ENCODE results near the gene CDC73.

The CDC73 gene

DNA sequence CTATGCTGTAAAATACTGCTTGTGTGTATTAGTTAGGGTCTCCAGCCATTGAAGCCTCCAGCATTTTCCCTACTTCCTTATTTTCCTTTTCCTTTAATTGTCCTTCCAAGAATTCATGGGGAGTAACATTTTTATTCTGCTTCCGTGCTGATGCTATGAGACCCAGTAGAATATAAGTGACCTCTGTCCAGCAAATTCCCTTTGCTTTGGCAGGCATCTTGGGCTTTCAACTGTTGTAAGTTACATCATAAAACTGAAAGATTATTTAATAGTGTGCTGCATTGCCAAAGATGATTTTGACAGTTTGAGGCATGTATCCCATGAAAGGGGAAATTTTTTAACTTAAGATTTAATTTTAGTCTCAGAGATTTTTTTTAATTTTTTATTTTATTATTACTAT is 112.7 kb downstream of the CDC73 start:
- in situ Hi-C loops (cut with MboI; ENCODE audit: low pct_unique_long_range_greater_than_20kb, low sequenced_read_pairs, unreplicated experiment): no loop called here
- TF ChIP-seq, protein P1, sequence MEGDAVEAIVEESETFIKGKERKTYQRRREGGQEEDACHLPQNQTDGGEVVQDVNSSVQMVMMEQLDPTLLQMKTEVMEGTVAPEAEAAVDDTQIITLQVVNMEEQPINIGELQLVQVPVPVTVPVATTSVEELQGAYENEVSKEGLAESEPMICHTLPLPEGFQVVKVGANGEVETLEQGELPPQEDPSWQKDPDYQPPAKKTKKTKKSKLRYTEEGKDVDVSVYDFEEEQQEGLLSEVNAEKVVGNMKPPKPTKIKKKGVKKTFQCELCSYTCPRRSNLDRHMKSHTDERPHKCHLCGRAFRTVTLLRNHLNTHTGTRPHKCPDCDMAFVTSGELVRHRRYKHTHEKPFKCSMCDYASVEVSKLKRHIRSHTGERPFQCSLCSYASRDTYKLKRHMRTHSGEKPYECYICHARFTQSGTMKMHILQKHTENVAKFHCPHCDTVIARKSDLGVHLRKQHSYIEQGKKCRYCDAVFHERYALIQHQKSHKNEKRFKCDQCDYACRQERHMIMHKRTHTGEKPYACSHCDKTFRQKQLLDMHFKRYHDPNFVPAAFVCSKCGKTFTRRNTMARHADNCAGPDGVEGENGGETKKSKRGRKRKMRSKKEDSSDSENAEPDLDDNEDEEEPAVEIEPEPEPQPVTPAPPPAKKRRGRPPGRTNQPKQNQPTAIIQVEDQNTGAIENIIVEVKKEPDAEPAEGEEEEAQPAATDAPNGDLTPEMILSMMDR (IDR thresholded peaks at IDR 0.05; ENCODE audit: extremely low read depth, insufficient read depth, missing control alignments): no peak
- DNase-seq (ENCODE audit: low spot score): no peak

GRCh38 chr1:193237381-193237978 is 115.6 kb downstream of the CDC73 start:
- in situ Hi-C loops (cut with MboI; ENCODE audit: low pct_unique_long_range_greater_than_20kb, low sequenced_read_pairs, unreplicated experiment): no loop called here
- TF ChIP-seq, protein P1 (IDR thresholded peaks at IDR 0.05; ENCODE audit: extremely low read depth, insufficient read depth, missing control alignments): no peak
- no peak for DNase-seq (ENCODE audit: low spot score)

GRCh38 chr1:193240609-193241008 is 118.8 kb downstream of the CDC73 start:
- in situ Hi-C loops (cut with MboI; ENCODE audit: low pct_unique_long_range_greater_than_20kb, low sequenced_read_pairs, unreplicated experiment): no loop called here
- TF ChIP-seq, protein P1 (IDR thresholded peaks at IDR 0.05; ENCODE audit: extremely low read depth, insufficient read depth, missing control alignments): no peak
- no peak for DNase-seq (ENCODE audit: low spot score)

GRCh38 chr1:193241132-193241827 is 119.4 kb downstream of the CDC73 start:
- TF ChIP-seq, protein P1 (IDR thresholded peaks at IDR 0.05; ENCODE audit: extremely low read depth, insufficient read depth, missing control alignments): no peak
- in situ Hi-C loops (cut with MboI; ENCODE audit: low pct_unique_long_range_greater_than_20kb, low sequenced_read_pairs, unreplicated experiment): no loop called here
- no peak for DNase-seq (ENCODE audit: low spot score)

- in situ Hi-C loops (cut with MboI; ENCODE audit: low pct_unique_long_range_greater_than_20kb, low sequenced_read_pairs, unreplicated experiment): no loop called here
Observed at GRCh38 chr1:193242000-193242399, 120.2 kb downstream of the CDC73 start.

DNA sequence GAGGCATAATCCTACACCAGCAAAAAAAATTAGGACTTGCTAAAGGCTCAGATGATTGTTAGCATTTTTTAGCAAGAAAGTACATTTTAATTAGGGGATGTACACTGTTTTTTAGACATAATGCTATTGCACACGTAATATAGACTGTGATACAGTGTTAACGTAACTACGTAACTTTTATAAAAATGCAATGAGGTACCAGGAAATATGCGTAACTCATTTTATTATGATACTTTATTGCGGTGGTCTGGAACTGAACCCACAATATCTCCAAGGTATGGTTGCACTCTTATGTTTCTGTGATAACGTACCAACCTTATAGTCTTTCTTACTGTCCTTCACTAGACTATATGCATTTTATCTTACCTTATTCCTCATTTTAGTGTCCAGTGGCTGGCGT is 127.4 kb downstream of the CDC73 start:
- in situ Hi-C loops (cut with MboI; ENCODE audit: low pct_unique_long_range_greater_than_20kb, low sequenced_read_pairs, unreplicated experiment): no loop called here
- TF ChIP-seq, protein P1 (IDR thresholded peaks at IDR 0.05; ENCODE audit: extremely low read depth, insufficient read depth, missing control alignments): no peak
- no peak for DNase-seq (ENCODE audit: low spot score)

More at GRCh38 chr1:193242000-193242399, 120.2 kb downstream of the CDC73 start:
- DNase-seq (ENCODE audit: low spot score): no peak
- TF ChIP-seq, protein P1 (IDR thresholded peaks at IDR 0.05; ENCODE audit: extremely low read depth, insufficient read depth, missing control alignments): no peak
